ENCODE data around the gene PRDM16.

PRDM16 gene

DNA sequence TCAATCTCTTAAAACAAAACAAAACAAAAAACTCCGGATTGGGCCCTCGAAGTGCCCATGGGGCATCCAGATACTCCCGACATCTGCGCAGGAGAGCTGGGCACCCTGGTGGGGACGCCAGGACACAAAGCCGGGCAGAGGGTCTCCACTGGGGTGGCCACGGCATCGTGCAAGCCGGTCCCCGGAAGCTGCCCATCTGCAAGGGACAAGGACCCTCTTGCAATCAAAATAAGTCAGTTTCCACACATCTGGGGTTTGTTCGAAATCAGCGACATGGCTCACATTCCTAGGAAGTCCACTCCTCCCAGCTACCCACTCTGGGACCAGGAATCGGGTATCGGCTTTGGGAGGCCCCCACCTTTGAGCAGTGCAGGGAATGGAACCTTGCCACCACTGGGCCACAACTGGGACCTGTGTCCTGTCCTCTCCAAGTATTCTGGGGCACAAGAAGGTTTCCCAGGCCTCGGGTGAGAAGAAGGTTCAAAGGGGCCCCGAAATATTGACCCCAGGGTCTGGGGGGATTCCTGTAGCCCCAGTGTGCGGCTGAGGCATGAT, 4.6 kb upstream of the PRDM16 start:
- Histone ChIP-seq H3K9me3 (ENCODE audit: low read length) (no peaks in the 10 kb centered on the region), H3K4me1 (ENCODE audit: insufficient read depth, low read length) (no peaks in the 10 kb centered on the region), H2AFZ (ENCODE audit: low read depth, low read length) (no peak overlapping the region), H3K36me3 (ENCODE audit: insufficient read depth, low read length) (no peaks in the 10 kb centered on the region), H3K27me3 (ENCODE audit: insufficient read depth, low read length) (peaks cover 85% of the 10 kb centered on the region), H3K4me3 (ENCODE audit: low read length) (no peak overlapping the region)

DNA sequence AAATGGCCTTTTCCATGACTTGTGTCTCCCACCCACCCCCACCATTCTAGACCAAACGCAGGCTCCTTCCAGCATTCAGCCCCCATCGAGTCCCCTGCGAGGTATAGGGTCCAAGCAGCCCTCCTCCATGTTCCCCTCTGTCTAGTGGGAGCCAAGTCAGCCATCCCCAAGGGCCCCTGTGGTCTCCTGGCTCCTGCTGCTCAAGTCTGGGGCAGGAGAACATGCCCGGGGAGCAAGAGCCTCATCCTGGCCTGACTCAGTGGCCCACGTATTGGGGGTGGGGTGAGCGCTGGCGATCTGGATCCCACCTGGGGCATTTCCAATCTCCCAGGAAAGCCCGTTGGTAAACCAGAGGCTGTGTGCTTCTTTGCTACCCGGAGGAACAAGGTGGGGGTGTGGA, 4.1 kb upstream of the PRDM16 start:
- no peak overlapping the region for H3K4me3 ChIP-seq (ENCODE audit: low read length)
- H3K36me3 ChIP-seq (ENCODE audit: insufficient read depth, low read length), result no peaks in the 10 kb centered on the region
- no peaks in the 10 kb centered on the region for H3K9me3 ChIP-seq (ENCODE audit: low read length)
- H3K4me1 ChIP-seq (ENCODE audit: insufficient read depth, low read length), result no peaks in the 10 kb centered on the region
- H2AFZ ChIP-seq (ENCODE audit: low read depth, low read length), result no peak overlapping the region
- peaks cover 89% of the 10 kb centered on the region for H3K27me3 ChIP-seq (ENCODE audit: insufficient read depth, low read length)

GRCh38 chr1:3065396-3065795, 3.6 kb upstream of the PRDM16 start:
- no peaks in the 10 kb centered on the region for H3K4me1 ChIP-seq (ENCODE audit: insufficient read depth, low read length)
- H3K4me3 ChIP-seq (ENCODE audit: low read length), result no peak overlapping the region
- H3K27me3 ChIP-seq (ENCODE audit: insufficient read depth, low read length), result peaks cover 87% of the 10 kb centered on the region
- H2AFZ ChIP-seq (ENCODE audit: low read depth, low read length), result no peak overlapping the region
- H3K9me3 ChIP-seq (ENCODE audit: low read length), result no peaks in the 10 kb centered on the region
- H3K36me3 ChIP-seq (ENCODE audit: insufficient read depth, low read length), result no peaks in the 10 kb centered on the region

DNA sequence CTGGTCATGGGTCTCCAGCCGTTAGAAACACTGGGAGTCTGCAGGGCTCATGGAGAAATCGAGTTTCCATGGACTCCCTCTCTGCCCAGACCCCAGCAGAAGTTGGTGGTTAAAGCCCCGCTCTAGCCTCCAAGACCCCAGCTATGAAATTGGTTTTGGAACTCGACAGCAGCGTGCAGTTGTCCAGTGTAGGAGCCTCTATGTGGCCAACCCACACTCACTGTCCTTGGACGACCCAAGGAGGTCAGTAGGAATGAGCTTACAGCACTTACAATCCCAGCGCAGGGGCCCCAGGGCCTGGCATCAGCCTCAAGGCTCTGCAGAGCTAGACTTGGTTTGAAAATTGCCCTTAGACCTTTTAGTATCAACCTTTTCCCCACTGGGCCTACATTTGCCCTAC, 3.2 kb upstream of the PRDM16 start:
- Histone ChIP-seq H3K4me3 (ENCODE audit: low read length) (no peak overlapping the region), H2AFZ (ENCODE audit: low read depth, low read length) (no peak overlapping the region), H3K27me3 (ENCODE audit: insufficient read depth, low read length) (peaks cover 87% of the 10 kb centered on the region), H3K36me3 (ENCODE audit: insufficient read depth, low read length) (no peaks in the 10 kb centered on the region), H3K4me1 (ENCODE audit: insufficient read depth, low read length) (no peaks in the 10 kb centered on the region), H3K9me3 (ENCODE audit: low read length) (no peaks in the 10 kb centered on the region)

DNA sequence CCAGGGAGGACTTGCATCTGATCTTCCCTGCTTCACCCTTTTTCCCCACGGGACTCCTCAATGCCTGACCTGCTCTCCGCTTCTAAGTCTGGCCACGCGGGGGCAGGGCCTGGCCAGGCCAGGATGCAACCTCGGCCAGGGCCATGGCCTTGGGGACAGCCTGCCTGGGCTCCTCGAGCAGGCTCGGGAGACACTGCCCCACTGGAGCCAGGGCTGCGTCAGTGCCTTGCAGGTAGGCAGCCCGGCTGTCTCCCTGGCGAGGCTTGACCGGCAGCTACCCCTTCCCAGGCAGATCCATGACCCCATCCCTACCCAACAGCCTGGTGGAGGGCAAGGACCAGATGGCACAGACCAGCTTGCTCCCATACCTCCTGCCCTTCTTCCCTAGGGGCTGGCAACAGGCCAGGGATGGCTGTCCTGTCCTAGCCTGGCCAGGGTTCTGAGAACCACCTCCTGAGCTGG, 2.7 kb upstream of the PRDM16 start:
- no peaks in the 10 kb centered on the region for H3K4me1 ChIP-seq (ENCODE audit: insufficient read depth, low read length)
- H3K27me3 ChIP-seq (ENCODE audit: insufficient read depth, low read length), result peaks cover 87% of the 10 kb centered on the region
- H3K36me3 ChIP-seq (ENCODE audit: insufficient read depth, low read length), result no peaks in the 10 kb centered on the region
- H3K4me3 ChIP-seq (ENCODE audit: low read length), result no peak overlapping the region
- no peaks in the 10 kb centered on the region for H3K9me3 ChIP-seq (ENCODE audit: low read length)
- H2AFZ ChIP-seq (ENCODE audit: low read depth, low read length), result no peak overlapping the region

DNA sequence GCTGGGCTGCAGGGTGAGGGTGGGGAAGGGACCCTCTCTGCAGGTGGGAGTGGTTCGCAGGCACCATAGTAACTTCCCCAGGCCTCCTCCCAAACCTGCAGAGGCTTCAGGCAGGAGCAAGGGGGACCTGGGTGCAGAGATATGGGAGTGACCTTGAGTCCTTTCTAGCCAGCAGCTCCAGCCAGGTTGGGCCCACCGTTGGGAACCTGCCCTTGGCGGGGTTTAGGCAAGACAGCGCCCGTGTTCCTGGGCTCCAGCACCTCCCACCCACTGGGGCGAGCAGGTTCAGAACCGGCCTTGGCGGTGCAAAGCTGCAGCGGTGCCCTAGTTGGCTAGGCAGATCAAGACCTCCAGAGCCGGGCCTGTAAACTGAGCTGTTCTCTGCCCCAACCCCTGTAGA, 2.2 kb upstream of the PRDM16 start:
- H3K9me3 ChIP-seq (ENCODE audit: low read length), result no peaks in the 10 kb centered on the region
- H3K36me3 ChIP-seq (ENCODE audit: insufficient read depth, low read length), result no peaks in the 10 kb centered on the region
- H3K4me3 ChIP-seq (ENCODE audit: low read length), result no peak overlapping the region
- H3K4me1 ChIP-seq (ENCODE audit: insufficient read depth, low read length), result no peaks in the 10 kb centered on the region
- peaks cover 87% of the 10 kb centered on the region for H3K27me3 ChIP-seq (ENCODE audit: insufficient read depth, low read length)
- no peak overlapping the region for H2AFZ ChIP-seq (ENCODE audit: low read depth, low read length)

GRCh38 chr1:3067301-3067670, 1.7 kb upstream of the PRDM16 start:
- Histone ChIP-seq H3K36me3 (ENCODE audit: insufficient read depth, low read length) (no peaks in the 10 kb centered on the region), H3K9me3 (ENCODE audit: low read length) (no peaks in the 10 kb centered on the region), H2AFZ (ENCODE audit: low read depth, low read length) (no peak overlapping the region), H3K4me1 (ENCODE audit: insufficient read depth, low read length) (no peaks in the 10 kb centered on the region), H3K27me3 (ENCODE audit: insufficient read depth, low read length) (peaks cover 87% of the 10 kb centered on the region), H3K4me3 (ENCODE audit: low read length) (no peak overlapping the region)

DNA sequence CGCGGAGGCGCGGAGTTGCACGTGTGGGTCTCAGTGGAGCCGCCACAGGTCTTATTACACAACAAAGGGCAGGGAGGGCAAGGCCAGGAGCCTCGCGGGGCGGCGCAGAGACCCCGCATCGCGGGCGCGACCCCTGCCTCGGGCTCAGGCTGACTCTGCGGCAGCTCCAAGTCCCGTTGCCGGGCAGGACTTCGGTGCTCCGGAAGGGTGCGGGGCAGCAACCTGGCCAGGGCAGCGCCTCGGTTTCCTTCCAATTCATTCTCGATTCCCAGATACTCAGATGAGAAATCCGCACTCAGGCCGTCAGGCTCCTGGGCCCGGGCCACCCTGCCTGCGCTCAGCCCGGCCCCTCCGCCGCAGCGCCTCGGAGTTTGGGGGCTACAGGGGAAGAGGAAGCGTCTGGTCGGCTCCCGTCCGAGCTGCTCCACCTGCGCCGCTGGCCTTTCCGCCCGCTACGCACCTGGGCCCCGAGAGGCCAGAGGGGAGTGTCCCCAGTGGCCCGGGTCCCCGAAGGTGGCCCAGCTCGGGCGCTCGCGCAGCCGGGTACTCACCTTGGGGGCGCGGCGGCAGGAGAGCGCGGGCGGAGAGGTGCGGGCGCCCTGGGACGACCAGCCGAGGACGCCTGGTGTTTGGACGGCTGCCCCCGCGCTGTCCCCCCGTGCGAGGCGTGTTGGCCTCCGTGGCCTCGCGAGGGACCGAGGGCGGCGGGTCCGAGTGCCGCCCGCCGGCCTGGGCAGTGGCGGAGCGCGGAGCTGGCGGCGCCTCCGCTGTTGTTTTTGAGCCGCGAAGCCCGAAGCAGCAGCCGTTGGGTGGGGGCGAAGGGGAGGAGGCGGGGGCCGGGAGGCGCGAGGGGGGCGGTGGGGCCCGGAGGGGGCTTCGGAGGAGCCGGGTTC, 1.1 kb upstream of the PRDM16 start:
- Histone ChIP-seq H3K27me3 (ENCODE audit: insufficient read depth, low read length) (peaks cover 90% of the 10 kb centered on the region), H3K9me3 (ENCODE audit: low read length) (no peaks in the 10 kb centered on the region), H3K4me3 (ENCODE audit: low read length) (no peak overlapping the region), H3K36me3 (ENCODE audit: insufficient read depth, low read length) (no peaks in the 10 kb centered on the region), H3K4me1 (ENCODE audit: insufficient read depth, low read length) (no peaks in the 10 kb centered on the region), H2AFZ (ENCODE audit: low read depth, low read length) (no peak overlapping the region)

GRCh38 chr1:3069491-3070308, 697 bp downstream of the PRDM16 start:
- no peaks in the 10 kb centered on the region for H3K4me1 ChIP-seq (ENCODE audit: insufficient read depth, low read length)
- peak overlapping the region; percentile 24 for H2AFZ ChIP-seq (ENCODE audit: low read depth, low read length)
- H3K4me3 ChIP-seq (ENCODE audit: low read length), result peak overlapping the region; percentile 21
- H3K27me3 ChIP-seq (ENCODE audit: insufficient read depth, low read length), result peaks cover 90% of the 10 kb centered on the region
- H3K36me3 ChIP-seq (ENCODE audit: insufficient read depth, low read length), result no peaks in the 10 kb centered on the region
- no peaks in the 10 kb centered on the region for H3K9me3 ChIP-seq (ENCODE audit: low read length)

GRCh38 chr1:3070309-3070643, 1.3 kb downstream of the PRDM16 start:
- no peaks in the 10 kb centered on the region for H3K9me3 ChIP-seq (ENCODE audit: low read length)
- peak overlapping the region; percentile 21 for H3K4me3 ChIP-seq (ENCODE audit: low read length)
- H3K36me3 ChIP-seq (ENCODE audit: insufficient read depth, low read length), result no peaks in the 10 kb centered on the region
- H3K27me3 ChIP-seq (ENCODE audit: insufficient read depth, low read length), result peaks cover 89% of the 10 kb centered on the region
- no peaks in the 10 kb centered on the region for H3K4me1 ChIP-seq (ENCODE audit: insufficient read depth, low read length)
- no peak overlapping the region for H2AFZ ChIP-seq (ENCODE audit: low read depth, low read length)

DNA sequence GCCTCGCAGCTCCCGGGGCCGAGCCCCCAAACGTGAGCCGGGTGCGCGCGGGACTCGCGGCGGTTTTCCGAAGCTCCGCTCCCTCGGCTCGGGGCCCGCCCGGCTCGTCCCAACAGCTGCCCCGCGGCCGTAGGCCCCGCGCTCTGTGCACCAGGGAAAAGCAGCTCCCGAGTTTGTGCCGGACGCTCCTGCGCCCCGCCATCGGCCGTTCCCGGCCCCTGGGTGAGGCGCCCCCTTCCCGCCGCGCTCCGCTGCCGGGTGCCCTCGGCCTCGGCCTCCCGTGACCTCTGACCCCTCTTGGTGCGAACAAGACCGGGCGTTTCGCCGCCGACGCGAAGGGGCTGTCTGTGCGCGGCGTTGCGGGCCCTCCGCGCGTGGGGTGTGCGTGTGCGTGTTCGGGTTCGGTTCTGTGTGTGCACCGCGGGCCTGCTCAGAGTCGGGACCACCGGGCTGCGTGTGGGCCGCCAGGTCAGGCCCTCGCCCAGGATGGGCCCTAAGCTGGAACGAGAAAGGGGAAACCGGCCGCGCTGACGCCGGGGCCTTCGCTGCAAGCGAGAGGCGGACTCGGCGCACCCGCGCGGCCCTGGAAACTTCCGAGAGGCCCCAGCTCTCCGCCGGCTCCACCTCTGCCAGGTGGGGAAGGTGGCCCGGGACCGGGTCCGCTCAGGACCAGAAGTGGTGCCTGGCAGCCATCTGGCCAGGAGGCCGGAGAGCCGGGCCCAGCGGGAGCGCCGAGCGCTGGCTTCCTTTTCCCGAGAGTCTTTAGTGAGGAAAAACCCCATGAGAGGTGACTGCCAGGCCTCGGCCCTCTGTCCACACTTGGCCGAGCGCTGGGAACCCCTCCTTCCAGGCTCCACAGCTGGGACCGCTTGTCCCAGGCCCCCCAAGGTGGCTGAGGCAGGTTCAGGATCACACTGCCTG, 1.9 kb downstream of the PRDM16 start:
- no peak overlapping the region for H2AFZ ChIP-seq (ENCODE audit: low read depth, low read length)
- H3K27me3 ChIP-seq (ENCODE audit: insufficient read depth, low read length), result peaks cover 87% of the 10 kb centered on the region
- no peaks in the 10 kb centered on the region for H3K4me1 ChIP-seq (ENCODE audit: insufficient read depth, low read length)
- no peaks in the 10 kb centered on the region for H3K36me3 ChIP-seq (ENCODE audit: insufficient read depth, low read length)
- H3K9me3 ChIP-seq (ENCODE audit: low read length), result no peaks in the 10 kb centered on the region
- H3K4me3 ChIP-seq (ENCODE audit: low read length), result no peak overlapping the region

GRCh38 chr1:3071565-3072390, 2.8 kb downstream of the PRDM16 start:
- peaks cover 87% of the 10 kb centered on the region for H3K27me3 ChIP-seq (ENCODE audit: insufficient read depth, low read length)
- no peak overlapping the region for H3K4me3 ChIP-seq (ENCODE audit: low read length)
- H3K9me3 ChIP-seq (ENCODE audit: low read length), result no peaks in the 10 kb centered on the region
- H3K4me1 ChIP-seq (ENCODE audit: insufficient read depth, low read length), result no peaks in the 10 kb centered on the region
- no peak overlapping the region for H2AFZ ChIP-seq (ENCODE audit: low read depth, low read length)
- H3K36me3 ChIP-seq (ENCODE audit: insufficient read depth, low read length), result no peaks in the 10 kb centered on the region
